Sigmoid colon (tissue), 7 donors: ENCODE results near the gene MTUS2. TPM values are rescaled to one million over a fixed set of nuclear protein-coding genes. Genes with fewer than 3 reads are reported as not detected.

Source experiments
- DNase-seq: peaks from one replicate; pipeline ENCODE4 v3.0.0-alpha.2; 2019
- H3K27ac ChIP-seq, 4 donors: fragments of 200-600 bp; sonication (generic); one replicate each; pipeline ENCODE4 v1.5.1; 2016 to 2019; ENCODE audit warnings: mild to moderate bottlenecking in 1 of 4
- H3K27me3 ChIP-seq, 3 donors: fragments of 200-600 bp; sonication (generic); one replicate each; pipeline ENCODE4 v1.5.1; 2019; ENCODE audit warnings: mild to moderate bottlenecking in 1 of 3
- H3K36me3 ChIP-seq, 4 donors: fragments of 200-600 bp; sonication (generic); one replicate each; pipeline ENCODE4 v1.5.1; 2016 to 2019
- H3K4me1 ChIP-seq, 4 donors: fragments of 200-600 bp; sonication (generic); one replicate each; pipeline ENCODE4 v1.5.1; 2017 to 2019
- H3K4me3 ChIP-seq, 4 donors: fragments of 200-600 bp; sonication (generic); one replicate each; pipeline ENCODE4 v1.5.1; 2017 to 2019; ENCODE audit warnings: mild to moderate bottlenecking in 2 of 4, moderate library complexity in 1 of 4
- H3K9me3 ChIP-seq, 4 donors: fragments of 200-600 bp in 3 of 4; sonication (generic) in 3 of 4; one replicate each; pipeline versions ENCODE4 v1.5.1 to v1.6.1; 2013 to 2019
- EP300 ChIP-seq, 4 donors: sonication (generic); formaldehyde crosslinking; IDR thresholded peaks; one replicate each; pipeline ENCODE4 v1.6.1; 2017; ENCODE audit warnings: antibody characterized with exemption in 4 of 4
- POLR2A ChIP-seq, 2 donors: fragments of 450-650 bp; IDR thresholded peaks; one replicate each; pipeline ENCODE4 v1.6.1; 2016; ENCODE audit warnings: antibody characterized with exemption in 2 of 2, mild to moderate bottlenecking in 2 of 2, moderate library complexity in 2 of 2
- POLR2AphosphoS5 ChIP-seq, 4 donors: sonication (generic); formaldehyde crosslinking; IDR thresholded peaks; one replicate each; pipeline ENCODE4 v1.6.1; 2017; ENCODE audit warnings: antibody characterized with exemption in 4 of 4
- WGBS, 2 donors: extraction: QIAGEN DNeasy Blood & Tissue Kit; methylation state at CpG; one replicate each; pipeline ENCODE4 v1.1.7; 2013; 5-methylcytosine and 5-hydroxymethylcytosine counted together
- intact Hi-C: fragments of 100-400 bp; cut with DNase I; formaldehyde crosslinking; loops from one replicate; pipeline ENCODE4 v1.15.1; 2023
- polyA plus RNA-seq, 3 donors: library from polyadenylated mRNA; stranded (reverse); fragments of 200-250 nt; gene quantifications; one replicate each; pipeline ENCODE4 v1.2.3, GENCODE V29; 2013
- total RNA-seq, 4 donors: library from RNA; depleted of rRNA; stranded (reverse); fragments of >200 nt; gene quantifications; one replicate each; pipeline ENCODE4 v1.1.0, GENCODE V29; 2016
- TF ChIP-seq, protein P1 (sequence below), 4 experiments: fragments of 450-650 bp in 3 of 4; fragments of 200-600 bp in 1 of 4; IDR thresholded peaks; one replicate each; pipeline ENCODE4 v1.5.1; 2016 to 2019; ENCODE audit warnings: antibody characterized with exemption in 4 of 4, mild to moderate bottlenecking in 3 of 4, moderate library complexity in 2 of 4
- donor health status: healthy with polysubstance abuse.
- donor health status: Bipolar disorder and iron deficiency.
- donor health status: healthy.

Gene MTUS2
- total and polyA plus RNA-seq, 7 donors: 0.23 to 2.2 (median 0.85) TPM; not detected in 1

DNA sequence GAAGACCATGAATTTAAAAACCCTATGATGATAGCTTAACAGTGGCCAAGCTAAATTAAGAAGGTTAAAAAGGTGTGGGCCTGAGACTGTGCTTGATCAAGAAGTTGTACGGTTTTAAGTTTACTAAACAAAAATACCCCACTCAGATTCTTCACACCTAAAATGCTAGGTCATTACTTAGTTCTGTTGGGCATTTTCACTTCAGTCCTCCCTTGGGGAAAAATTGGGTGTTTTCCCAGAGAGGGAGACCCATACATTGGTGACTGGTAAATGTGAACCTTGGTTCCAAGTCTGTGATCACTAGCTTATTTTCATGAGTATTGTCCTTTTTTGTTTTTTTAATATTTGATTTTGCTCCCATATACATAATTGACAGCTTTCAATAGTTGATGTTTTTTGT is 44.4 kb downstream of the MTUS2 start:
- Histone ChIP-seq H3K9me3 (no peaks in the 10 kb centered on the region), H3K27ac (no peak overlapping the region), H3K4me3 (no peak overlapping the region), H3K27me3 (no peaks in the 10 kb centered on the region), H3K4me1 (peaks cover 0 to 3% (median 0%) of the 10 kb centered on the region in 4 donors), H3K36me3 (no peaks in the 10 kb centered on the region)
- WGBS, 2 donors: 0% methylated on average over 1 of the region's 1 CpG
- TF ChIP-seq POLR2AphosphoS5 (IDR thresholded peaks at IDR 0.05): no peak
- no peak for TF ChIP-seq EP300 (IDR thresholded peaks at IDR 0.05)
- TF ChIP-seq POLR2A (IDR thresholded peaks at IDR 0.05): no peak
- TF ChIP-seq, protein P1, sequence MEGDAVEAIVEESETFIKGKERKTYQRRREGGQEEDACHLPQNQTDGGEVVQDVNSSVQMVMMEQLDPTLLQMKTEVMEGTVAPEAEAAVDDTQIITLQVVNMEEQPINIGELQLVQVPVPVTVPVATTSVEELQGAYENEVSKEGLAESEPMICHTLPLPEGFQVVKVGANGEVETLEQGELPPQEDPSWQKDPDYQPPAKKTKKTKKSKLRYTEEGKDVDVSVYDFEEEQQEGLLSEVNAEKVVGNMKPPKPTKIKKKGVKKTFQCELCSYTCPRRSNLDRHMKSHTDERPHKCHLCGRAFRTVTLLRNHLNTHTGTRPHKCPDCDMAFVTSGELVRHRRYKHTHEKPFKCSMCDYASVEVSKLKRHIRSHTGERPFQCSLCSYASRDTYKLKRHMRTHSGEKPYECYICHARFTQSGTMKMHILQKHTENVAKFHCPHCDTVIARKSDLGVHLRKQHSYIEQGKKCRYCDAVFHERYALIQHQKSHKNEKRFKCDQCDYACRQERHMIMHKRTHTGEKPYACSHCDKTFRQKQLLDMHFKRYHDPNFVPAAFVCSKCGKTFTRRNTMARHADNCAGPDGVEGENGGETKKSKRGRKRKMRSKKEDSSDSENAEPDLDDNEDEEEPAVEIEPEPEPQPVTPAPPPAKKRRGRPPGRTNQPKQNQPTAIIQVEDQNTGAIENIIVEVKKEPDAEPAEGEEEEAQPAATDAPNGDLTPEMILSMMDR (IDR thresholded peaks at IDR 0.05): no peak
- DNase-seq: no peak
- intact Hi-C loops: no loop called here

DNA sequence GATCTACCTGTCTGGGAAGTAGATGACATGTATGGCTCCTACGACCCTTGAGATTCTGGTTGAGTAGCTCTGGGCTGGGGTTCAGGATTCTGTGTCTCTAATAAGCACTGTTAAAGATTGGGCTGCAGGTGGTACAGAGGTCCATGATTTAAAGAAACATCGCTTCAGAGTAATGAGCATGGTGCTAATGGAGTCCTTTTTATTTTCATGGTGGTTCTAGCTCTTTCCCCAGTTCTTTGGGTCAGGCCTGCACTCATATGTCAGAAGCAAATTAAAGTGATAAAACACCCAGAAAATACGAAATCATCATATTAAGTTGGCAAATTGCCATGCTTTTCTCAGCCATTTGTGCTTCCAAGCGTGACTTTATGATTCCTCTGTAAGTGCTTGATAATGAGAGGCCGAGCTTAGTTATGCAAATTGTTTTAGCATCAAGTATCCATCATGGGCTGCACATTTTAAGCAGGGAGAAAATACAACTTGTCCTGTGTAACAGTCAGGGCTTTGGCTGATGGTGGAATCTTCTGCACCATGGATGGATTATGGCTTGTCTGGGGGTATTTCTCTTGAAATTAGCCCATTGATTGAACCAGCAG is 45.1 kb downstream of the MTUS2 start:
- Histone ChIP-seq H3K9me3 (no peaks in the 10 kb centered on the region), H3K36me3 (no peaks in the 10 kb centered on the region), H3K4me1 (peaks cover 0 to 3% (median 0%) of the 10 kb centered on the region in 4 donors), H3K27me3 (no peaks in the 10 kb centered on the region), H3K4me3 (no peak overlapping the region), H3K27ac (no peak overlapping the region)
- no peak for DNase-seq
- intact Hi-C loops: no loop called here
- TF ChIP-seq, protein P1 (IDR thresholded peaks at IDR 0.05): no peak
- no peak for TF ChIP-seq POLR2AphosphoS5 (IDR thresholded peaks at IDR 0.05)
- 68 to 79% methylated on average over 5 of the region's 5 CpGs for WGBS, 2 donors

DNA sequence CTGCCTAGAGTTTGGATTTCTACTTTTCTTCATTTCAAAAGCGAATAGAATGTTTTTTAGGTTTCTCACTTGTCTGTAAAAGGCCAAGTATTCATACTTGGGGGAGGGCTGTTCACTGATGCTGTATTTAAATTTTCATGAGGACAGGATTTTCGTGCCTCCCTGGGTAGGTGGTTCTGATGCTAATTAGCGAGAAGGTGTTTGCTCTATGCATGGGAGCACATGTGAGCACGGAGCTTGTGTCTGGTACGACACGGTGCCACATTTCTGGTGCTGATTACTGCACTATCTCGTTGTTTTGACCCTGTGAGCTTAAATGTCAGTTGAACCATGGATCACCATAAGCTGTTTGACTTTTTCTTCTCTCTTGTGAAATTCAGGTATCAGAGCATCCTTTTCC is 45.8 kb downstream of the MTUS2 start:
- intact Hi-C loops: no loop called here
- Histone ChIP-seq H3K9me3 (no peaks in the 10 kb centered on the region), H3K27ac (no peak overlapping the region), H3K4me1 (peaks cover 0 to 3% (median 0%) of the 10 kb centered on the region in 4 donors), H3K27me3 (no peaks in the 10 kb centered on the region), H3K4me3 (no peak overlapping the region), H3K36me3 (no peaks in the 10 kb centered on the region)
- no peak for DNase-seq
- TF ChIP-seq, protein P1 (IDR thresholded peaks at IDR 0.05): no peak
- TF ChIP-seq POLR2A (IDR thresholded peaks at IDR 0.05) (no peak), POLR2AphosphoS5 (IDR thresholded peaks at IDR 0.05) (no peak), EP300 (IDR thresholded peaks at IDR 0.05) (no peak)
- WGBS, 2 donors: 74 to 79% methylated on average over 7 of the region's 7 CpGs

DNA sequence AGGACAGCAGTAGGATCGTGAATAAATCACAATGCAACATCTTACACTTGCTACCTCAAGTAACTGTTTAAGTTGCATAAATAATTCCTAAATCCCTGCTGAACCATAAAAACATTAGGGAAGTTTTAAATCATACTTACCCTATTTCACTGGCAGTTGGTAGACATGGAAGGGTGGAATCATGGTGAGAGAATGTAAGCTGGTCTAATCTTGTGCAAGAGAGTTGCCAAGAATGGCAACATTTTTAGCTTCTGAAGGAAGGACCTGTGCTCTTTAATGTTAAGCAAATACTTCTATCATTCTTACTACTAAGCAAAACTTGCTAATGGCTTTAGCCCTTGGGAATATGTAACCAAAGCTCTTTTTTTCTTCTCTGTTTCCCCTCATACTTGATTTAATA is 46.8 kb downstream of the MTUS2 start:
- Histone ChIP-seq H3K4me1 (peaks cover 0 to 3% (median 0%) of the 10 kb centered on the region in 4 donors), H3K4me3 (no peak overlapping the region), H3K27ac (no peak overlapping the region), H3K27me3 (no peaks in the 10 kb centered on the region), H3K9me3 (peaks cover 0 to 3% (median 0%) of the 10 kb centered on the region in 4 donors), H3K36me3 (no peaks in the 10 kb centered on the region)
- WGBS, 2 donors: 80 to 92% methylated on average over 1 of the region's 1 CpG
- intact Hi-C loops: no loop called here
- no peak for TF ChIP-seq POLR2A (IDR thresholded peaks at IDR 0.05)
- TF ChIP-seq POLR2AphosphoS5 (IDR thresholded peaks at IDR 0.05): no peak
- TF ChIP-seq, protein P1 (IDR thresholded peaks at IDR 0.05): no peak
- TF ChIP-seq EP300 (IDR thresholded peaks at IDR 0.05): no peak
- no peak for DNase-seq

DNA sequence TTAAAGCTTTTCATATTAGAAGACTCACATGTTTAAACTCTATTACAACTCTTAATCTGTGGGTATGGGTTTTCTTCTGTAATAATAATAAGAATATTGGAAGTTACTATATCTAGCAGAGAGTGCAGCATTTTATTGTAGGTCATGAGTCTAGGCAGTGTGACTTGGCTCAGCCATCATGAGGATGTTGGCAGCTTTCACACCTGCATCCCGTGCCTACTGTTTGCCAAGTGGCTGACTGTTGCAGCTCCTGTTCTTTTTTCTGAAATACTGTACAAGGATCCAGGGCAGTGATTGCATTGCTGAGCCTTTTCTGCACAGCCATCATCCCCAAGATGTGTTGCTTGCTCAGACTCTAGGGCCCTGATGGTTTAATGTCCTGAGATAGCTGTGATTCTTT is 47.4 kb downstream of the MTUS2 start:
- intact Hi-C loops: no loop called here
- 65 to 87% methylated on average over 1 of the region's 1 CpG for WGBS, 2 donors
- Histone ChIP-seq H3K9me3 (peaks cover 0 to 3% (median 1%) of the 10 kb centered on the region in 4 donors), H3K27me3 (no peaks in the 10 kb centered on the region), H3K4me1 (peaks cover 0 to 3% (median 0%) of the 10 kb centered on the region in 4 donors), H3K36me3 (no peaks in the 10 kb centered on the region), H3K27ac (no peak overlapping the region), H3K4me3 (no peak overlapping the region)
- TF ChIP-seq POLR2AphosphoS5 (IDR thresholded peaks at IDR 0.05) (no peak), POLR2A (IDR thresholded peaks at IDR 0.05) (no peak), EP300 (IDR thresholded peaks at IDR 0.05) (no peak)
- TF ChIP-seq, protein P1 (IDR thresholded peaks at IDR 0.05): no peak
- no peak for DNase-seq
